ENCODE measurements around the gene NDUFA8. TPM values are rescaled to one million over a fixed set of nuclear protein-coding genes. Genes with fewer than 3 reads are reported as not detected.

Gene NDUFA8
- total and polyA plus RNA-seq, 9 of the 15 experiments (the other 6 are each of a cell fraction or from before 2014, with no cell fraction given) = 105 to 212 (median 133) TPM

DNA sequence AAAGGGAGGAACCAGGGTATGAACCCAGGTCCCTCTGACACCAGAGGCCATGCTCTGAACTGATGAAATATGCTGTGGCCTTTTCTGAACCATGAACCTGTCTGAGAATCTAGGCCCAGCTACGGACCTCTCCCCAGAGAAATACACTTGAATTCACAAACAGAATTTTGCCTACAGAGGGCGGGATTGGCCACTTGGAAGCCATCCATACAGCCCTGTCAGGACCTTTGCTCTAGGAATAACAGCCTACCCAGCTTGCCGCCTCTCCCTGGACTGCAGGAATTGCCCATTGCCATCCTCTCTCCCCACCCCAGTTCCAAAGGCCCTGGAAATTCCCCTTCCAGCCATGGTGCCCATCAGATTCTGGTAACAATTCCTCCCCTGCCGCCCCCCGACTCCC lies 26.7 kb upstream of the NDUFA8 start:
- 54% methylated on average over 4 of the region's 5 CpGs for WGBS (ENCODE audit: insufficient coverage, low coverage, missing lambda C conversion rate)
- FAIRE-seq = no peak
- no TSS peak for BruUV-seq (replicated peaks)
- no peak overlapping the region for H3K4me3 ChIP-seq
- POLR2A ChIA-PET = no interaction called here
- intact Hi-C loops (cut with micrococcal nuclease) = no loop called here
- no peak overlapping the region for H2AFZ ChIP-seq (ENCODE audit: low read depth, low read length)
- H3K9me3 ChIP-seq (replicated peaks; ENCODE audit: control insufficient read depth, insufficient read depth, low read depth, low read length) = no peaks in the 10 kb centered on the region
- no peak overlapping the region for H3K27ac ChIP-seq (ENCODE audit: extremely low read depth, low read depth, low read length)
- in situ Hi-C loops (cut with MboI) = no loop called here
- CTCF ChIA-PET (ENCODE audit: low intra/inter-chr PET ratio) = no interaction called here
- no peaks in the 10 kb centered on the region for H3K9me1 ChIP-seq (ENCODE audit: control insufficient read depth, insufficient read depth, low read length)
- H3K36me3 ChIP-seq (ENCODE audit: control insufficient read depth, insufficient read depth, low read length) = no peaks in the 10 kb centered on the region
- H3K4me1 ChIP-seq (replicated peaks in 1 of 2; ENCODE audit: control insufficient read depth in 2 of 2, insufficient read depth in 2 of 2, low read length in 2 of 2) = peaks cover 0 to 3% of the 10 kb centered on the region in 2 experiments; a peak in 2 of 5 replicates
- peak in 2 of 3 experiments; percentile 7 to 32; a peak in 2 of 6 replicates for TF ChIP-seq CTCF (IDR thresholded peaks at IDR 0.05 in 2 of 3, conservative IDR thresholded peaks at IDR 0.05 in 1 of 3; ENCODE audit: insufficient read depth in 2 of 3, low read depth in 1 of 3, low read length in 3 of 3)
- TF ChIP-seq ZZZ3 (IDR thresholded peaks at IDR 0.05) = no peak
- peak in 1 of 2 experiments; percentile 23; a peak in 1 of 4 replicates for TF ChIP-seq RAD21 (CRISPR knock-in tag; conservative IDR thresholded peaks at IDR 0.05 in 1 of 2, IDR thresholded peaks at IDR 0.05 in 1 of 2)
- TF ChIP-seq TAF7 (tag; IDR thresholded peaks at IDR 0.05) = no peak
- TF ChIP-seq XRCC3 (IDR thresholded peaks at IDR 0.05) = no peak
- no peak for TF ChIP-seq U2AF2 (optimal IDR thresholded peaks at IDR 0.05; ENCODE audit: low read depth, low read length)
- TF ChIP-seq ZNF239 (CRISPR knock-in tag; IDR thresholded peaks at IDR 0.05) = peak; percentile 56
- no peak for TF ChIP-seq ZNF274 (IDR thresholded peaks at IDR 0.05; ENCODE audit: borderline replicate concordance, low read depth, low read length)
- no peak for TF ChIP-seq SRSF9 (IDR thresholded peaks at IDR 0.05; ENCODE audit: borderline replicate concordance, low read depth, low read length)
- TF ChIP-seq OTX1 (CRISPR knock-in tag; IDR thresholded peaks at IDR 0.05) = no peak
- peak; percentile 14 to 31 (median 24) for DNase-seq (ENCODE audit: extremely low read depth in 1 of 4, low spot score in 3 of 4)
- H3K79me2 ChIP-seq (ENCODE audit: control insufficient read depth, insufficient read depth, low read length) = no peaks in the 10 kb centered on the region
- ATAC-seq = peak; percentile 73
- no peaks in the 10 kb centered on the region for H4K20me1 ChIP-seq (replicated peaks; ENCODE audit: control insufficient read depth, insufficient read depth, low read length)
- H3K4me2 ChIP-seq (ENCODE audit: insufficient read depth, low read length) = no peak overlapping the region
- H3K27me3 ChIP-seq (ENCODE audit: control insufficient read depth in 2 of 2, insufficient read depth in 2 of 2, low read length in 2 of 2) = no peaks in the 10 kb centered on the region
- H3K9ac ChIP-seq (ENCODE audit: insufficient read depth in 1 of 2, low read depth in 2 of 2, low read length in 2 of 2) = no peak overlapping the region; a peak in 1 of 4 replicates

Measured in K562 (cell line).